SK-N-SH (cell line): ENCODE data around the gene PTPN23. TPM values are rescaled to one million over a fixed set of nuclear protein-coding genes. Genes with fewer than 3 reads are reported as not detected.

ENCODE experiments used
- CTCF ChIA-PET: fragments of 300-600, 350-600 bp; formaldehyde crosslinking; extraction: SDS; loops from one replicate; lab custom pipeline; 2021; lab: Yijun Ruan, JAX
- POLR2A ChIA-PET: fragments of 350-600 bp; sonication (Branson Sonifier 250); formaldehyde crosslinking; extraction: SDS; loops from one replicate; lab custom pipeline; 2020; ENCODE audit warnings: antibody characterized with exemption, inconsistent platforms; lab: Yijun Ruan, JAX
- DNase-seq: peaks from one replicate; pipeline ENCODE4 v3.0.0; 2012
- H2AFZ ChIP-seq: fragments of 200-600 bp; sonication (generic); 2 replicates; pipeline ENCODE4 v1.8.1; 2016; ENCODE audit warnings: antibody characterized with exemption, mild to moderate bottlenecking, low read depth
- H3F3A ChIP-seq: fragments of 200-600 bp; sonication (generic); replicated peaks from 2 replicates; pipeline ENCODE3; 2016; ENCODE audit warnings: antibody characterized with exemption, mild to moderate bottlenecking; ENCODE audit not compliant: insufficient read depth
- H3K27ac ChIP-seq, 2 experiments: fragments of 200-500 bp in 1 of 2; fragments of 200-600 bp in 1 of 2; sonication (Bioruptor generic) in 1 of 2; sonication (generic), shearing (Covaris generic) in 1 of 2; 2 replicates each; pipeline versions ENCODE4 v1.5.1 to v1.6.1; 2014 to 2016; ENCODE audit warnings: low read depth in 2 of 2, inconsistent platforms in 1 of 2, low read length in 1 of 2, mild to moderate bottlenecking in 1 of 2, mixed read lengths in 1 of 2
- H3K27me3 ChIP-seq: fragments of 200-600 bp; sonication (generic), shearing (Covaris generic); 2 replicates; pipeline ENCODE4 v1.6.1; 2016; ENCODE audit warnings: mixed run types; ENCODE audit not compliant: insufficient read depth
- H3K36me3 ChIP-seq, 2 experiments: fragments of 200-500 bp in 1 of 2; fragments of 200-600 bp in 1 of 2; sonication (Bioruptor generic) in 1 of 2; sonication (generic) in 1 of 2; replicated peaks in 1 of 2; 2 replicates each; pipeline versions ENCODE3 to v1.5.1; 2014 to 2016; ENCODE audit warnings: low read length in 1 of 2, mild to moderate bottlenecking in 1 of 2; ENCODE audit not compliant: insufficient read depth in 2 of 2, control insufficient read depth in 1 of 2
- H3K4me1 ChIP-seq, 2 experiments: fragments of 200-500 bp in 1 of 2; fragments of 200-600 bp in 1 of 2; sonication (Bioruptor generic) in 1 of 2; sonication (generic), shearing (Covaris generic) in 1 of 2; 2 replicates each; pipeline versions ENCODE4 v1.5.1 to v1.6.1; 2014 to 2016; ENCODE audit warnings: low read depth in 1 of 2, low read length in 1 of 2, mixed run types in 1 of 2; ENCODE audit not compliant: insufficient read depth in 2 of 2, control insufficient read depth in 1 of 2
- H3K4me2 ChIP-seq: fragments of 200-600 bp; sonication (generic), shearing (Covaris generic); 2 replicates; pipeline ENCODE4 v1.6.1; 2017; ENCODE audit warnings: mixed run types
- H3K4me3 ChIP-seq, 2 experiments: fragments of 200-500 bp in 1 of 2; fragments of 200-600 bp in 1 of 2; sonication (Bioruptor generic) in 1 of 2; sonication (generic), shearing (Covaris generic) in 1 of 2; 2 replicates each; pipeline versions ENCODE4 v1.5.1 to v1.8.1; 2014 to 2016; ENCODE audit warnings: low read depth in 2 of 2, inconsistent platforms in 1 of 2, low read length in 1 of 2, mild to moderate bottlenecking in 1 of 2, mixed read lengths in 1 of 2, moderate library complexity in 1 of 2
- H3K79me2 ChIP-seq: fragments of 200-600 bp; sonication (generic); 2 replicates; pipeline ENCODE4 v1.8.1; 2017; ENCODE audit warnings: mild to moderate bottlenecking; ENCODE audit not compliant: insufficient read depth
- H3K9ac ChIP-seq: fragments of 200-600 bp; sonication (generic); 2 replicates; pipeline ENCODE4 v1.6.1; 2017; ENCODE audit warnings: mixed run types
- H3K9me2 ChIP-seq: fragments of 200-600 bp; sonication (generic); 2 replicates; pipeline ENCODE4 v1.6.1; 2017; ENCODE audit warnings: mixed run types
- H3K9me3 ChIP-seq: fragments of 200-600 bp; sonication (generic); 2 replicates; pipeline ENCODE4 v1.6.1; 2017; ENCODE audit warnings: mixed run types, mild to moderate bottlenecking, moderate library complexity
- H4K20me1 ChIP-seq: fragments of 200-600 bp; sonication (generic); 2 replicates; pipeline ENCODE4 v1.6.1; 2017; ENCODE audit warnings: mild to moderate bottlenecking, mixed run types; ENCODE audit not compliant: insufficient read depth
- CTCF ChIP-seq: fragments of 200-600 bp; sonication (generic); IDR thresholded peaks from 2 replicates; pipeline ENCODE4 v1.6.1; 2017; ENCODE audit warnings: antibody characterized with exemption, mild to moderate bottlenecking, moderate library complexity
- ELF1 ChIP-seq: IDR thresholded peaks from 2 replicates; pipeline ENCODE4 v1.4.0; 2012
- EZH2phosphoT487 ChIP-seq: fragments of 200-600 bp; sonication (generic); IDR thresholded peaks from 2 replicates; pipeline ENCODE4 v1.6.1; 2017; ENCODE audit warnings: low read depth, mixed run types, mild to moderate bottlenecking, antibody characterized with exemption, moderate library complexity, borderline replicate concordance
- FOSL2 ChIP-seq: IDR thresholded peaks from 2 replicates; pipeline ENCODE4 v1.4.0; 2012; ENCODE audit warnings: low read depth, mild to moderate bottlenecking, moderate library complexity, borderline replicate concordance
- FOXM1 ChIP-seq: IDR thresholded peaks from 2 replicates; pipeline ENCODE4 v1.4.0; 2012; ENCODE audit warnings: low read depth, mild to moderate bottlenecking
- GATA2 ChIP-seq: sonication (generic); formaldehyde crosslinking; IDR thresholded peaks from 2 replicates; pipeline ENCODE4 v1.5.0; 2020; ENCODE audit warnings: mild to moderate bottlenecking, missing genetic modification reagents
- IRF3 ChIP-seq: fragments of 150-350 bp; IDR thresholded peaks from 2 replicates; pipeline ENCODE4 v1.6.1; 2016; ENCODE audit warnings: mild to moderate bottlenecking, low read depth, low read length
- MAX ChIP-seq: IDR thresholded peaks from 2 replicates; pipeline ENCODE4 v1.4.0; 2012; ENCODE audit warnings: low read depth
- MXI1 ChIP-seq: IDR thresholded peaks from 2 replicates; pipeline ENCODE4 v1.6.1; 2012; ENCODE audit warnings: mild to moderate bottlenecking, low read depth, low read length, improper control_type of control experiment
- NFIC ChIP-seq: IDR thresholded peaks from 2 replicates; pipeline ENCODE4 v1.4.0; 2012; ENCODE audit warnings: borderline replicate concordance
- POLR2AphosphoS5 ChIP-seq: IDR thresholded peaks from 2 replicates; pipeline ENCODE4 v1.6.1; 2012; ENCODE audit warnings: low read depth, low read length
- RCOR1 ChIP-seq: fragments of 150-350 bp; IDR thresholded peaks from 2 replicates; pipeline ENCODE4 v1.6.1; 2017; ENCODE audit warnings: antibody characterized with exemption, low read length
- SIN3A ChIP-seq: IDR thresholded peaks from 2 replicates; pipeline ENCODE4 v1.6.1; 2012; ENCODE audit warnings: low read depth, mild to moderate bottlenecking, low read length, moderate library complexity, borderline replicate concordance
- SMC3 ChIP-seq: IDR thresholded peaks from 2 replicates; pipeline ENCODE4 v1.6.1; 2012; ENCODE audit warnings: low read depth, low read length, improper control_type of control experiment
- TAF1 ChIP-seq: IDR thresholded peaks from 2 replicates; pipeline ENCODE4 v1.6.1; 2012; ENCODE audit warnings: low read depth, mild to moderate bottlenecking, low read length, moderate library complexity, borderline replicate concordance
- TCF12 ChIP-seq: IDR thresholded peaks from 2 replicates; pipeline ENCODE4 v1.4.0; 2012
- TEAD4 ChIP-seq: IDR thresholded peaks from 2 replicates; pipeline ENCODE4 v1.4.0; 2012; ENCODE audit warnings: mild to moderate bottlenecking, borderline replicate concordance; ENCODE audit not compliant: insufficient read depth
- USF1 ChIP-seq: IDR thresholded peaks from 2 replicates; pipeline ENCODE4 v1.4.0; 2012; ENCODE audit warnings: low read depth, borderline replicate concordance
- USF2 ChIP-seq: fragments of 150-350 bp; IDR thresholded peaks from 2 replicates; pipeline ENCODE4 v1.6.1; 2017; ENCODE audit warnings: antibody characterized with exemption, low read length, low read depth, borderline replicate concordance
- WGBS: methylation state at CpG from one replicate; pipeline ENCODE4 v1.1.6; 2017; ENCODE audit warnings: low lambda C conversion rate; 5-methylcytosine and 5-hydroxymethylcytosine counted together
- polyA plus RNA-seq, 3 experiments: library from polyadenylated mRNA; depleted of rRNA; stranded (reverse); fragments of >200 nt; gene quantifications; 2 replicates each; pipeline ENCODE4 v1.2.3, GENCODE V29; 2012

PTPN23 gene
- polyA plus RNA-seq, 1 of the 3 experiments (the other 2 are of a cell fraction) = 10.9 TPM

GRCh38 chr3:47428662-47429061, 47.8 kb downstream of the PTPN23 start:
- WGBS = 87% methylated on average over 6 of the region's 6 CpGs
- ChIA-PET CTCF (no interaction called here), POLR2A (no interaction called here)
- H3K27me3 ChIP-seq = no peaks in the 10 kb centered on the region
- H3K4me2 ChIP-seq = no peak overlapping the region
- H3K27ac ChIP-seq = no peak overlapping the region
- H3K9me2 ChIP-seq = no peaks in the 10 kb centered on the region
- no peaks in the 10 kb centered on the region for H3K4me1 ChIP-seq
- H2AFZ ChIP-seq = no peak overlapping the region
- no peak overlapping the region for H3K4me3 ChIP-seq
- no peak for DNase-seq
- no peaks in the 10 kb centered on the region for H4K20me1 ChIP-seq
- no peaks in the 10 kb centered on the region for H3K79me2 ChIP-seq
- H3K9ac ChIP-seq = no peak overlapping the region
- TF ChIP-seq MAX (no peak), CTCF (no peak), TCF12 (no peak), SMC3 (no peak), SIN3A (no peak), EZH2phosphoT487 (no peak), USF2 (no peak), GATA2 (CRISPR knock-in tag) (no peak), FOXM1 (no peak), TEAD4 (no peak), USF1 (no peak), NFIC (no peak), IRF3 (no peak), RCOR1 (no peak), POLR2AphosphoS5 (no peak), MXI1 (no peak), FOSL2 (no peak), ELF1 (no peak), TAF1 (no peak)
- H3K9me3 ChIP-seq = no peaks in the 10 kb centered on the region
- peaks cover 11 to 48% of the 10 kb centered on the region in 2 experiments for H3K36me3 ChIP-seq
- H3F3A ChIP-seq = no peaks in the 10 kb centered on the region
